A549 (cell line): ENCODE measurements around the gene CFAP410. TPM values are rescaled to one million over a fixed set of nuclear protein-coding genes. Genes with fewer than 3 reads are reported as not detected.

Experiments used
- ATAC-seq, 2 experiments: fragments of 200-7000 bp in 1 of 2; fragments of >200 bp in 1 of 2; cut with Nextera tagmentation in 1 of 2; cut with Tn5 transposase in 1 of 2; 3 replicates each; pipeline versions ENCODE4 v1.8.0 to v1.9.1; 2018 to 2020; ENCODE audit warnings: mild to moderate bottlenecking in 1 of 2, moderate library complexity in 1 of 2
- CTCF ChIA-PET: fragments of 300-600 bp; sonication (Branson Sonifier 250); formaldehyde crosslinking; extraction: SDS; loops from one replicate; lab custom pipeline; 2021; ENCODE audit warnings: antibody characterized with exemption, inconsistent platforms; lab: Yijun Ruan, JAX
- POLR2A ChIA-PET: fragments of 350-600 bp; formaldehyde crosslinking; extraction: SDS; loops from one replicate; lab custom pipeline; 2021; ENCODE audit warnings: antibody characterized with exemption, inconsistent platforms; lab: Yijun Ruan, JAX
- DNase-seq, 2 experiments: peaks; one replicate each; pipeline versions ENCODE4 v3.0.0 to v3.0.0-alpha.2; 2011 to 2016; ENCODE audit warnings: low read depth in 1 of 2, low spot score in 1 of 2
- FAIRE-seq: peaks from 2 replicates; lab custom pipeline; 2011; peaks lifted over from hg19 to GRCh38; lab: Jason Lieb, UNC
- H3K27ac ChIP-seq, 2 experiments: fragments of >200 bp; sonication (Bioruptor Twin); formaldehyde crosslinking; 3 replicates each; pipeline ENCODE4 v1.5.1; 2016 to 2017
- H3K4me1 ChIP-seq: fragments of >200 bp; sonication (Bioruptor Twin); formaldehyde crosslinking; 3 replicates; pipeline ENCODE4 v1.6.1; 2016
- H3K4me2 ChIP-seq: fragments of >200 bp; sonication (Bioruptor Twin); formaldehyde crosslinking; 3 replicates; pipeline ENCODE4 v1.6.1; 2016
- H3K4me3 ChIP-seq: fragments of >200 bp; sonication (Bioruptor Twin); formaldehyde crosslinking; 3 replicates; pipeline ENCODE4 v1.5.1; 2016
- H3K9me3 ChIP-seq: fragments of >200 bp; sonication (Bioruptor Twin); formaldehyde crosslinking; 3 replicates; pipeline ENCODE4 v1.6.1; 2016
- EHMT2 ChIP-seq: fragments of 200-600 bp; sonication (generic); IDR thresholded peaks from 2 replicates; pipeline ENCODE4 v1.6.1; 2016; ENCODE audit warnings: antibody characterized with exemption, low read depth, mild to moderate bottlenecking, moderate library complexity
- EP300 ChIP-seq, 2 experiments: fragments of >200 bp; sonication (Bioruptor Twin); formaldehyde crosslinking; IDR thresholded peaks; 2 replicates in 1 of 2; 3 replicates in 1 of 2; pipeline ENCODE4 v1.6.1; 2016 to 2017
- FOSL2 ChIP-seq, 2 experiments: fragments of 450-650 bp in 1 of 2; fragments of >200 bp in 1 of 2; sonication (Bioruptor Twin) in 1 of 2; formaldehyde crosslinking; IDR thresholded peaks; 2 replicates each; pipeline versions ENCODE4 v1.5.0 to v1.6.1; 2016 to 2020; ENCODE audit warnings: mild to moderate bottlenecking in 1 of 2, moderate library complexity in 1 of 2
- HDAC2 ChIP-seq: fragments of 200-600 bp; sonication (generic); IDR thresholded peaks from 2 replicates; pipeline ENCODE4 v1.6.1; 2016
- HEYL ChIP-seq: fragments of 250-450 bp; sonication (Bioruptor Pico); IDR thresholded peaks from 2 replicates; pipeline ENCODE4 v1.8.0; 2021; ENCODE audit warnings: mild to moderate bottlenecking, moderate library complexity
- HOXB5 ChIP-seq: fragments of 250-450 bp; sonication (Bioruptor Pico); IDR thresholded peaks from 2 replicates; pipeline ENCODE4 v1.5.0; 2020; ENCODE audit warnings: mild to moderate bottlenecking, moderate library complexity
- KDM1A ChIP-seq: fragments of 200-600 bp; sonication (generic); IDR thresholded peaks from 2 replicates; pipeline ENCODE4 v1.6.1; 2016; ENCODE audit warnings: low read depth, mild to moderate bottlenecking
- MAFK ChIP-seq: fragments of 450-650 bp; IDR thresholded peaks from 2 replicates; pipeline ENCODE4 v1.6.1; 2014; ENCODE audit not compliant: partially characterized antibody
- POLR2A ChIP-seq: IDR thresholded peaks from 2 replicates; pipeline ENCODE4 v1.6.1; 2012; ENCODE audit warnings: mild to moderate bottlenecking, low read length
- RARB ChIP-seq: fragments of 250-450 bp; sonication (Bioruptor Pico); IDR thresholded peaks from 2 replicates; pipeline ENCODE4 v1.8.0; 2021; ENCODE audit warnings: mild to moderate bottlenecking, moderate library complexity
- RFX5 ChIP-seq: fragments of 450-650 bp; IDR thresholded peaks from 2 replicates; pipeline ENCODE4 v1.7.1; 2014; ENCODE audit warnings: antibody characterized with exemption, mild to moderate bottlenecking, moderate library complexity
- RNF2 ChIP-seq: fragments of 200-600 bp; sonication (generic); IDR thresholded peaks from 2 replicates; pipeline ENCODE4 v1.6.1; 2016; ENCODE audit warnings: low read depth, mild to moderate bottlenecking, antibody characterized with exemption, moderate library complexity, borderline replicate concordance
- TFCP2L1 ChIP-seq: fragments of 250-450 bp; sonication (Bioruptor Pico); IDR thresholded peaks from 2 replicates; pipeline ENCODE4 v1.5.0; 2021; ENCODE audit warnings: mild to moderate bottlenecking
- ZFP36 ChIP-seq: fragments of 450-650 bp; IDR thresholded peaks from 2 replicates; pipeline ENCODE4 v1.6.1; 2014; ENCODE audit warnings: borderline replicate concordance; ENCODE audit not compliant: partially characterized antibody
- ZSCAN20 ChIP-seq: fragments of 250-450 bp; sonication (Bioruptor Pico); IDR thresholded peaks from 2 replicates; pipeline ENCODE4 v1.8.0; 2022; ENCODE audit warnings: mild to moderate bottlenecking, moderate library complexity
- WGBS: methylation state at CpG from one replicate; pipeline ENCODE4 v1.1.6; 2017; ENCODE audit errors: missing lambda C conversion rate; 5-methylcytosine and 5-hydroxymethylcytosine counted together
- polyA plus RNA-seq, 4 experiments: library from polyadenylated mRNA; depleted of rRNA in 3 of 4; stranded (reverse); fragments of >200 nt; fragmentation: RNase III in 1 of 4; extraction: RNeasy Plus Mini Kit Qiagen cat#74134 plus additional on column Dnase treatment in 1 of 4; gene quantifications; 2 replicates in 3 of 4; 3 replicates in 1 of 4; pipeline ENCODE4 v1.2.3, GENCODE V29; 2011 to 2017
- TF ChIP-seq, protein P1 (sequence below): IDR thresholded peaks from 2 replicates; pipeline ENCODE4 v1.6.1; 2012; ENCODE audit warnings: low read depth, borderline replicate concordance
- TF ChIP-seq, protein P2 (sequence below): IDR thresholded peaks from 2 replicates; pipeline ENCODE4 v1.6.1; 2012
- TF ChIP-seq, protein P3 (sequence below): fragments of 200-600 bp; sonication (generic); IDR thresholded peaks from 2 replicates; pipeline ENCODE4 v1.6.1; 2016; ENCODE audit warnings: antibody characterized with exemption, mild to moderate bottlenecking, moderate library complexity
- TF ChIP-seq, protein P4 (sequence below): fragments of 450-650 bp; IDR thresholded peaks from 2 replicates; pipeline ENCODE4 v1.6.1; 2014; ENCODE audit warnings: antibody characterized with exemption
- TF ChIP-seq, protein P5 (sequence below): fragments of 250-450 bp; sonication (Bioruptor Pico); IDR thresholded peaks from 2 replicates; pipeline ENCODE4 v1.5.0; 2021; ENCODE audit warnings: mild to moderate bottlenecking, moderate library complexity, borderline replicate concordance

CFAP410 gene
- polyA plus RNA-seq, 2 of the 4 experiments (the other 2 are of a cell fraction) = 3.2 to 7.1 TPM

DNA sequence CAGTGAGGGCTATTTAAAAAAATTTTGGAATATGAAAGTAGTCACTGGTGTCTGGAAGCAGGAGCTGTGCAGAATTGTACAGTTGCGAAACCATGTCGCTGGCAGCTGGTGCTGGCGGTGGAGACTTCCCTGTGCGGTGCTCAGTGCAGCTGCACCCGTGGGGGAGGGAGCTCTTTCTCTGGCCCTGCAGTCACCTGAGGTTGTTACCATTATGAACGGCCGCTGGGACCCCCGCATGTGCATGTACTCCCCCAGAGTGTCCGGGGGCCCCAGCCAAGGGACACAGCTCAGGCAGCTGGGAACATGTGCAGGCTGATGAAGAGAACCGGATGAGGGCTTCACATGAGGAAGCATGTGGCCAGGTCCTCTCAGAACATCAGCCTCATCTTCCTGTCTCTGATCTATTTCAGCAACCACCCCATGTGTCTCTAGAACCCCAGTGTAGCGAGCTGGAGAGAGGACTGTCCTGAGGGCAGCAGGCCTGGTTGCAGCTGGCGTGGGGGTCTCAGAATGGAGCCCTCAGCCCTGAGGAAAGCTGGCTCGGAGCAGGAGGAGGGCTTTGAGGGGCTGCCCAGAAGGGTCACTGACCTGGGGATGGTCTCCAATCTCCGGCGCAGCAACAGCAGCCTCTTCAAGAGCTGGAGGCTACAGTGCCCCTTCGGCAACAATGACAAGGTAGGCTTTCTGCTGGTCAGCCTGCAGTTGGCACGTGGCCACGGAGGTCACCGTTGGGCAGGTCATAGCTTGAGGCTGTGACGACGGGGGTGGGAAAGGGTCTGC is 14.2 kb upstream of the CFAP410 start, which contains the start of gene TRPM2:
TSS of gene TRPM2 (plus strand) at position 431 of the 780 bp plus-strand sequence. CDS start at position 511, 80 bp downstream.
- H3K27ac ChIP-seq = no peak within 1 kb of the TSS
- ATAC-seq = no peak
- H3K9me3 ChIP-seq = no peaks in the 10 kb centered on the region
- H3K4me3 ChIP-seq = no peak within 1 kb of the TSS
- no peak within 1 kb of the TSS for H3K4me2 ChIP-seq
- TF ChIP-seq TFCP2L1 (CRISPR knock-in tag) = no peak
- TF ChIP-seq, protein P1, sequence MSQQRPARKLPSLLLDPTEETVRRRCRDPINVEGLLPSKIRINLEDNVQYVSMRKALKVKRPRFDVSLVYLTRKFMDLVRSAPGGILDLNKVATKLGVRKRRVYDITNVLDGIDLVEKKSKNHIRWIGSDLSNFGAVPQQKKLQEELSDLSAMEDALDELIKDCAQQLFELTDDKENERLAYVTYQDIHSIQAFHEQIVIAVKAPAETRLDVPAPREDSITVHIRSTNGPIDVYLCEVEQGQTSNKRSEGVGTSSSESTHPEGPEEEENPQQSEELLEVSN = no peak
- no peak for TF ChIP-seq EHMT2
- TF ChIP-seq RFX5 = no peak
- TF ChIP-seq POLR2A = no peak
- TF ChIP-seq, protein P2, sequence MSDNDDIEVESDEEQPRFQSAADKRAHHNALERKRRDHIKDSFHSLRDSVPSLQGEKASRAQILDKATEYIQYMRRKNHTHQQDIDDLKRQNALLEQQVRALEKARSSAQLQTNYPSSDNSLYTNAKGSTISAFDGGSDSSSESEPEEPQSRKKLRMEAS = no peak
- no peak for TF ChIP-seq EP300 (IDR thresholded peaks at IDR 0.05)
- TF ChIP-seq ZFP36 = no peak
- no peak for TF ChIP-seq HEYL
- no peak for TF ChIP-seq KDM1A
- no peak for TF ChIP-seq MAFK
- no peak for TF ChIP-seq RARB (CRISPR knock-in tag)
- TF ChIP-seq, protein P3, sequence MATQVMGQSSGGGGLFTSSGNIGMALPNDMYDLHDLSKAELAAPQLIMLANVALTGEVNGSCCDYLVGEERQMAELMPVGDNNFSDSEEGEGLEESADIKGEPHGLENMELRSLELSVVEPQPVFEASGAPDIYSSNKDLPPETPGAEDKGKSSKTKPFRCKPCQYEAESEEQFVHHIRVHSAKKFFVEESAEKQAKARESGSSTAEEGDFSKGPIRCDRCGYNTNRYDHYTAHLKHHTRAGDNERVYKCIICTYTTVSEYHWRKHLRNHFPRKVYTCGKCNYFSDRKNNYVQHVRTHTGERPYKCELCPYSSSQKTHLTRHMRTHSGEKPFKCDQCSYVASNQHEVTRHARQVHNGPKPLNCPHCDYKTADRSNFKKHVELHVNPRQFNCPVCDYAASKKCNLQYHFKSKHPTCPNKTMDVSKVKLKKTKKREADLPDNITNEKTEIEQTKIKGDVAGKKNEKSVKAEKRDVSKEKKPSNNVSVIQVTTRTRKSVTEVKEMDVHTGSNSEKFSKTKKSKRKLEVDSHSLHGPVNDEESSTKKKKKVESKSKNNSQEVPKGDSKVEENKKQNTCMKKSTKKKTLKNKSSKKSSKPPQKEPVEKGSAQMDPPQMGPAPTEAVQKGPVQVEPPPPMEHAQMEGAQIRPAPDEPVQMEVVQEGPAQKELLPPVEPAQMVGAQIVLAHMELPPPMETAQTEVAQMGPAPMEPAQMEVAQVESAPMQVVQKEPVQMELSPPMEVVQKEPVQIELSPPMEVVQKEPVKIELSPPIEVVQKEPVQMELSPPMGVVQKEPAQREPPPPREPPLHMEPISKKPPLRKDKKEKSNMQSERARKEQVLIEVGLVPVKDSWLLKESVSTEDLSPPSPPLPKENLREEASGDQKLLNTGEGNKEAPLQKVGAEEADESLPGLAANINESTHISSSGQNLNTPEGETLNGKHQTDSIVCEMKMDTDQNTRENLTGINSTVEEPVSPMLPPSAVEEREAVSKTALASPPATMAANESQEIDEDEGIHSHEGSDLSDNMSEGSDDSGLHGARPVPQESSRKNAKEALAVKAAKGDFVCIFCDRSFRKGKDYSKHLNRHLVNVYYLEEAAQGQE = no peak
- TF ChIP-seq FOSL2 (IDR thresholded peaks at IDR 0.05) = no peak
- no peak for TF ChIP-seq FOSL2 (CRISPR knock-in tag; IDR thresholded peaks at IDR 0.05)
- TF ChIP-seq, protein P4, sequence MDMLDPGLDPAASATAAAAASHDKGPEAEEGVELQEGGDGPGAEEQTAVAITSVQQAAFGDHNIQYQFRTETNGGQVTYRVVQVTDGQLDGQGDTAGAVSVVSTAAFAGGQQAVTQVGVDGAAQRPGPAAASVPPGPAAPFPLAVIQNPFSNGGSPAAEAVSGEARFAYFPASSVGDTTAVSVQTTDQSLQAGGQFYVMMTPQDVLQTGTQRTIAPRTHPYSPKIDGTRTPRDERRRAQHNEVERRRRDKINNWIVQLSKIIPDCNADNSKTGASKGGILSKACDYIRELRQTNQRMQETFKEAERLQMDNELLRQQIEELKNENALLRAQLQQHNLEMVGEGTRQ = no peak
- TF ChIP-seq, protein P5, sequence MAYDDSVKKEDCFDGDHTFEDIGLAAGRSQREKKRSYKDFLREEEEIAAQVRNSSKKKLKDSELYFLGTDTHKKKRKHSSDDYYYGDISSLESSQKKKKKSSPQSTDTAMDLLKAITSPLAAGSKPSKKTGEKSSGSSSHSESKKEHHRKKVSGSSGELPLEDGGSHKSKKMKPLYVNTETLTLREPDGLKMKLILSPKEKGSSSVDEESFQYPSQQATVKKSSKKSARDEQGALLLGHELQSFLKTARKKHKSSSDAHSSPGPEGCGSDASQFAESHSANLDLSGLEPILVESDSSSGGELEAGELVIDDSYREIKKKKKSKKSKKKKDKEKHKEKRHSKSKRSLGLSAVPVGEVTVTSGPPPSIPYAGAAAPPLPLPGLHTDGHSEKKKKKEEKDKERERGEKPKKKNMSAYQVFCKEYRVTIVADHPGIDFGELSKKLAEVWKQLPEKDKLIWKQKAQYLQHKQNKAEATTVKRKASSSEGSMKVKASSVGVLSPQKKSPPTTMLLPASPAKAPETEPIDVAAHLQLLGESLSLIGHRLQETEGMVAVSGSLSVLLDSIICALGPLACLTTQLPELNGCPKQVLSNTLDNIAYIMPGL (CRISPR knock-in tag) = no peak
- no peak for TF ChIP-seq HDAC2
- no peak for TF ChIP-seq RNF2
- no peak for TF ChIP-seq HOXB5 (CRISPR knock-in tag)
- TF ChIP-seq ZSCAN20 (CRISPR knock-in tag) = no peak
- TF ChIP-seq, all 56 proteins: peak for 0
- ChIA-PET CTCF (interaction anchor here (1.0 kb wide), 1 partner anchor 440 kb away, joined by 3 read pairs; no protein-coding TSS in a partner anchor), POLR2A (no interaction called here)
- FAIRE-seq = no peak
- 36% methylated on average over 11 of the region's 21 CpGs for WGBS
- DNase-seq = no peak
- no peaks in the 10 kb centered on the region for H3K4me1 ChIP-seq
